ENCODE results near the gene TEN1.

The TEN1 gene

DNA sequence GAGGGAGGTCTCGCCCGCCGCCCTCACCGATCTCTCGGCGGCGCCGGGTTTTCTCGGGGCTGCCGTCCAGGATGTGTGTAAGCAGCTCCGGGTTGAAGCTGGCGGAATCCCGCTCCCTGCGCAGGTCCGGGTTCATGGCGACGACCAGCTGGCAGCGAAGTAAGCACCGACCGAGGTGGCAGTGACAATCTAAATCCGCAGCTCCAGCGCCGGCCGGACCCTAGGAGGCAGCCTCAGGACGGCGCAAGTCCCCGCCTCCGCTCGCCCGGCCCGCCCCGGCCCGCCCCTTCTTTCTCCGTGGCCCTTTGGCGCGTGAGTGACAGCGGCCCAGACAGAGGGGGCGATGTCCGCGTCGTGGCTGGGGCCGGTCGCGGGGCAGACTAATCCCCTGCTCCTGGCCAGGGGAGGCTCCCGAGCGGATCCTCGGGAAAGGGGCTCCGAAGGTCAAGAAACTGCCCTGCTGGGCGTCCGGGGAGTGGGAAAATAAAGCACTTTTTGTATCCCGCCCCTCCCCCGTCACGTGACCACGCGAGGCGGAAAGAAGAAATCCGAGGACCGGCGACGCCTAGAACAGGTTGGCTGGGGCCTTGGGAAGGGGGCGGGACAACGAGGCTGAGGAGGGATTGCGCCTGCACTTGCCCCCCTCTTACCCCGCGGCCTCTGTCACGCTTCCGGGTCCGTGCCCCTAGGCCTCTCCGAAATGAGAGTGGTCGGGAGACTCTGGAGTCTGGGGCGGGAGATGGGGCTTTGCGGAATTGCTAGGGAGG is at the start of gene TEN1, which contains the start of gene ACOX1:
Gene TEN1 (plus strand): TSS at position 303 of the 767 bp plus-strand sequence. CDS start 6,953 bp downstream, outside the sequence.
Gene ACOX1 (minus strand): TSS at position 229 of the 767 bp plus-strand sequence. CDS start 93 bp downstream, at position 136.
- peak; percentile 92 for DNase-seq (ENCODE audit: low spot score)
- TF ChIP-seq CTCF (IDR thresholded peaks at IDR 0.05; ENCODE audit: extremely low read depth, missing control alignments), result peak; percentile 38

GRCh38 chr17:75931062-75931461 is 48.0 kb upstream of the TEN1 start:
- no peak for TF ChIP-seq CTCF (IDR thresholded peaks at IDR 0.05; ENCODE audit: extremely low read depth, missing control alignments)
- no peak for DNase-seq (ENCODE audit: low spot score)

DNA sequence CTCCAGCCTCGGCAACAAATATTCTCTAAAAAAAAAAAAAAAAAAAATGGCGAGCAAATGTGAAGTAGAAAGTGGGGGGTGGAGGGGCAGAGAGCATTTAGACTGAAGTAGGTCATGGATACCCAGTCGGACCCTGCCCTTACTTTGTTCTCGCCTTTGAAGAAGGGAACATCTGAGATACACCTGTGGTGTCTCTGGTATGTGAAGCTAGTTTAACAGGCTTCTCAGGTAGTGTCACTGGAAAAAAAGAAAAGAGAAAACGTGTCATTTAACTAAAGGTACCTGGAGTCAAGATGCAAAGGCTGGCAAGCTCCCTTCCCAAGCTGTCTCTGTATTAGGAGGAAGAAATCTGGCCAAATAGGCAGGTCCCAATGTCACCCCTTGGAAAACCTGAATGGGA is 46.2 kb upstream of the TEN1 start:
- no peak for DNase-seq (ENCODE audit: low spot score)

DNA sequence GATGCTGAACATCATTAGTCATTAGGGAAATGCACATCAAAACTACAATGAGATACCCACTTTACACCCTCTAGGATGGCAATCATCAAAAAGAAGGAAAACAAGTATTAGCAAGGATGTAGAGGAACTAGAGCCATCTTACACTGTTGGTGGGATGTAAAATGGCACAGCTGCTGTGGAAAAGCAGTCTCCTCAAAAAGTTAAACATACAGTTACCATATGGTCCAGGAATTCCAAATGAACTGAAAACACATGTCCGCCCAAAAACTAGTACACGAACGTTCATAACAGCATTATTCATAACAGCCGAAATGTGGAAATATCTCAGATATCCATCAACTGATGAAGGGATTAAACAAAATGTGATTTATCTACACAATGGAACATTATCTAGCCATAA is 45.2 kb upstream of the TEN1 start:
- no peak for DNase-seq (ENCODE audit: low spot score)
- no peak for TF ChIP-seq CTCF (IDR thresholded peaks at IDR 0.05; ENCODE audit: extremely low read depth, missing control alignments)

More for the DNA sequence above, 46.2 kb upstream of the TEN1 start:
- no peak for TF ChIP-seq CTCF (IDR thresholded peaks at IDR 0.05; ENCODE audit: extremely low read depth, missing control alignments)

DNA sequence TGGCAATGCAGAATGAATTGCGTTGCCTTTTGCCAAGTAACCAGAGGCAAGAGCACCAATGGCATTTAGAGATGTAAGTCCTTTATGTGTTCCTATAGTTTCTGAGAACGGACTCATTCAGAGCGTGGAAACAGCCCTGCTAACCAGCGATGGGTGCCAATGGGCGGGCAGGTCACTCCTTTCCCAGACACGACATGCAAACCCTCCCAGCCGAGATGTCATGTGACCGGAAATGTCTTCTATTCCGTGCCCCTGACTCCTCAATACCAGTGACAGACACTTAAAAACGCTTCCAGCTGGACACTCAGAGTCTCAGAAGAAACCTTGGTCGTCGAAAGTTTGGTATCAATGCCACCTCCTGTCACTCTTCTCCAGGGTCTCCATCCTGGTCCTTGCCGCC is 41.4 kb upstream of the TEN1 start:
- TF ChIP-seq CTCF (IDR thresholded peaks at IDR 0.05; ENCODE audit: extremely low read depth, missing control alignments), result no peak
- no peak for DNase-seq (ENCODE audit: low spot score)

DNA sequence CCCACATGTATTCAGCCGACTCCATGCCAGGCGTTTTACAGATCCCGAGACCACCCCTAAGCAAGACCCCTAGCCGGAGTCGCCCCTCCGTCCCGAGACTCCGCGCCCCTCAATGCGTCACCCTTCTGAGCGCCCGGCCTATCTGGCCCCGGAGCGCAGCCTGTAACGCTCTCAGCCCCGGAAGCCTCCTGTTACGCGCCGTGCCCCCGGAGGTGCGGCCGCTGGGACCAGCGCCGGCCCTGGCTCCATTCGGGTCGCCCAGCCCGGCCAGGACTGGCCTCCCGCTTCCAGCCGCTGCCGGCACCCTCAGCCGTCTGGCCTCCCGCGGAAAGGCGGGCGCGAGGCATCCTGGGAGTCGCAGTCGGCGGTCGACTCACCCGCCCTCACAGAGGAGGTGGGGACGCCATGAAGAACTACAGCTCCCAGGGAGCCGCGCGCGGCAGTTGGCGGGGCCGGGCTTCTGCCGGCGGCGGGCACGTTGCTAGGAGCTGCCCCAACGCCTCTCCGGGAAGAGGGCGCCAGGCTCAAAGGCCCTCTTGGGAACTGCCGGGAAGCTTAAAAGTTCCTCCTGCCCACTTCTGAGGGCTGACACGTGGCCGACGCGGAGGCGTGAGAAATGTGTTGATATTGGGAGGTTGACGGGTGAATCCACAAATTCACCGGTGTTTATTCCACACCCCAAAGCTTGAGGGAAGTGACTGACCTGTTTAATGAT is 38.2 kb upstream of the TEN1 start, which contains the start of gene FBF1:
Gene FBF1 (minus strand): TSS at position 316 of the 715 bp plus-strand sequence. CDS start 2,893 bp downstream, outside the sequence.
- peak; percentile 98 for DNase-seq (ENCODE audit: low spot score)
- no peak for TF ChIP-seq CTCF (IDR thresholded peaks at IDR 0.05; ENCODE audit: extremely low read depth, missing control alignments)

GRCh38 chr17:75941442-75941819 is 37.6 kb upstream of the TEN1 start:
- TF ChIP-seq CTCF (IDR thresholded peaks at IDR 0.05; ENCODE audit: extremely low read depth, missing control alignments), result no peak
- no peak for DNase-seq (ENCODE audit: low spot score)

All from GM20000 (cell line).